HEK293T (cell line): ENCODE measurements around the gene CEMIP2.

Experiments
- BHLHE40 ChIP-seq: fragments of 450-650 bp; IDR thresholded peaks from 2 replicates; pipeline ENCODE4 v1.6.1; 2016; ENCODE audit warnings: mild to moderate bottlenecking, moderate library complexity, borderline replicate concordance
- FOXA1 ChIP-seq: fragments of 450-650 bp; IDR thresholded peaks from 2 replicates; pipeline ENCODE4 v1.6.1; 2016; ENCODE audit warnings: mild to moderate bottlenecking
- FOXK2 ChIP-seq: fragments of 450-650 bp; IDR thresholded peaks from 2 replicates; pipeline ENCODE4 v1.6.1; 2016; ENCODE audit warnings: mild to moderate bottlenecking
- FOXM1 ChIP-seq: fragments of 450-650 bp; IDR thresholded peaks from 2 replicates; pipeline ENCODE4 v1.6.1; 2017; ENCODE audit warnings: mild to moderate bottlenecking, borderline replicate concordance
- SP1 ChIP-seq: fragments of 450-650 bp; IDR thresholded peaks from 2 replicates; pipeline ENCODE4 v1.6.1; 2017

- no peak for TF ChIP-seq FOXM1
- TF ChIP-seq FOXA1: no peak
- TF ChIP-seq FOXK2: no peak
- no peak for TF ChIP-seq BHLHE40
- no peak for TF ChIP-seq SP1
Observed at GRCh38 chr9:71662082-71662481, 106.2 kb downstream of the CEMIP2 start.
